ENCODE measurements around the gene MYH10. TPM values are rescaled to one million over a fixed set of nuclear protein-coding genes. Genes with fewer than 3 reads are reported as not detected.

Gene MYH10
- total RNA-seq, 2 experiments from 2014 or later, result 17.0 to 21.3 TPM

GRCh38 chr17:8487743-8488142 lies 142.8 kb downstream of the MYH10 start:
- Mint-ChIP-seq H3K4me3 (no peak overlapping the region), H3K27ac (no peak overlapping the region), H3K4me1 (no peaks in the 10 kb centered on the region), H3K27me3 (no peaks in the 10 kb centered on the region), H3K36me3 (ENCODE audit: low read depth) (peaks cover 36% of the 10 kb centered on the region), H3K9me3 (ENCODE audit: low read depth) (peaks cover 11% of the 10 kb centered on the region)
- intact Hi-C loops (cut with DNase I, micrococcal nuclease), result no loop called here
- no peak for DNase-seq
- CTCF ChIA-PET, result interaction anchor here (1.1 kb wide), 1 partner anchor 78 kb away, joined by 3 read pairs; no protein-coding TSS in a partner anchor
- POLR2A ChIA-PET, result no interaction called here
- no peak for ATAC-seq

GRCh38 chr17:8487130-8487645 lies 143.3 kb downstream of the MYH10 start:
- H3K36me3 Mint-ChIP-seq (ENCODE audit: low read depth), result peaks cover 42% of the 10 kb centered on the region
- no peaks in the 10 kb centered on the region for H3K4me1 Mint-ChIP-seq
- CTCF ChIA-PET, result interaction anchor here (1.1 kb wide), 1 partner anchor 77 kb away, joined by 3 read pairs; no protein-coding TSS in a partner anchor
- intact Hi-C loops (cut with DNase I, micrococcal nuclease), result no loop called here
- no peak overlapping the region for H3K27ac Mint-ChIP-seq
- POLR2A ChIA-PET, result no interaction called here
- DNase-seq, result no peak
- ATAC-seq, result no peak
- H3K4me3 Mint-ChIP-seq, result no peak overlapping the region
- no peaks in the 10 kb centered on the region for H3K27me3 Mint-ChIP-seq
- H3K9me3 Mint-ChIP-seq (ENCODE audit: low read depth), result peaks cover 11% of the 10 kb centered on the region

GRCh38 chr17:8485491-8485890 lies 145.0 kb downstream of the MYH10 start:
- ATAC-seq (no peak), DNase-seq (no peak)
- no peaks in the 10 kb centered on the region for H3K4me1 Mint-ChIP-seq
- POLR2A ChIA-PET, result interaction anchor here (1.2 kb wide), 1 partner anchor 11 kb away, joined by 6 read pairs; no protein-coding TSS in a partner anchor
- H3K4me3 Mint-ChIP-seq, result no peak overlapping the region
- H3K27me3 Mint-ChIP-seq, result no peaks in the 10 kb centered on the region
- intact Hi-C loops (cut with DNase I, micrococcal nuclease), result no loop called here
- CTCF ChIA-PET, result interaction anchor here (0.6 to 0.9 kb wide), 2 partner anchors 8 to 10 kb away, joined by 3 read pairs; no protein-coding TSS in a partner anchor
- H3K27ac Mint-ChIP-seq, result no peak overlapping the region
- peaks cover 46% of the 10 kb centered on the region for H3K36me3 Mint-ChIP-seq (ENCODE audit: low read depth)
- peaks cover 11% of the 10 kb centered on the region for H3K9me3 Mint-ChIP-seq (ENCODE audit: low read depth)

DNA sequence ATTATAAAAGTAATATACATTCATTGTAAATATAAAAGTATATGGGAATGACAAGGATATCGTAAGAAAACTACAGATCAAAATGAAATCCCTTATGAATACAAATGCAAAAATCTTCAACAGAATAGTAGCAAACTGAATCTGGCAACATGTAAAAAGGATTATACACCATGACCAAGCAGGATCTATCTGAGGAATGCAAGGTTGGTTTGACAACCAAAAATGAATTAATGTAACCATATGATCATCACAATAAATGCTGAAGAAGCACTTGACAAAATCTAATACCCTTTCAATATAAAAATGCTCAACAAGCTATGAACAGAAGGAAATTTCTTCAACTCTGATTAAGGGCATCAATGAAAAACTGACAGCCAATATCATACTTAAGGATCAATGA lies 146.1 kb downstream of the MYH10 start:
- DNase-seq (no peak), ATAC-seq (no peak)
- Mint-ChIP-seq H3K9me3 (ENCODE audit: low read depth) (peaks cover 11% of the 10 kb centered on the region), H3K27ac (no peak overlapping the region), H3K4me3 (no peak overlapping the region), H3K27me3 (no peaks in the 10 kb centered on the region), H3K36me3 (ENCODE audit: low read depth) (peaks cover 43% of the 10 kb centered on the region), H3K4me1 (no peaks in the 10 kb centered on the region)
- ChIA-PET CTCF (no interaction called here), POLR2A (no interaction called here)
- intact Hi-C loops (cut with DNase I, micrococcal nuclease), result no loop called here

GRCh38 chr17:8482546-8482945 lies 148.0 kb downstream of the MYH10 start:
- POLR2A ChIA-PET, result no interaction called here
- DNase-seq (no peak), ATAC-seq (no peak)
- H3K4me1 Mint-ChIP-seq, result no peaks in the 10 kb centered on the region
- H3K27me3 Mint-ChIP-seq, result no peaks in the 10 kb centered on the region
- peaks cover 11% of the 10 kb centered on the region for H3K9me3 Mint-ChIP-seq (ENCODE audit: low read depth)
- CTCF ChIA-PET, result interaction anchor here (0.5 to 1.3 kb wide), 4 partner anchors 12 to 348 kb away, joined by 3 to 7 read pairs (median 3); no protein-coding TSS in a partner anchor
- no peak overlapping the region for H3K4me3 Mint-ChIP-seq
- H3K36me3 Mint-ChIP-seq (ENCODE audit: low read depth), result peaks cover 48% of the 10 kb centered on the region
- intact Hi-C loops (cut with DNase I, micrococcal nuclease), result no loop called here
- no peak overlapping the region for H3K27ac Mint-ChIP-seq

GRCh38 chr17:8481703-8482102 lies 148.8 kb downstream of the MYH10 start:
- ChIA-PET POLR2A (no interaction called here), CTCF (interaction anchor here (0.6 kb wide), 1 partner anchor 9 kb away, joined by 3 read pairs; no protein-coding TSS in a partner anchor)
- Mint-ChIP-seq H3K4me3 (no peak overlapping the region), H3K27me3 (no peaks in the 10 kb centered on the region), H3K27ac (no peak overlapping the region), H3K36me3 (ENCODE audit: low read depth) (peaks cover 48% of the 10 kb centered on the region), H3K9me3 (ENCODE audit: low read depth) (peaks cover 11% of the 10 kb centered on the region), H3K4me1 (no peaks in the 10 kb centered on the region)
- ATAC-seq, result no peak
- intact Hi-C loops (cut with DNase I, micrococcal nuclease), result no loop called here
- no peak for DNase-seq

- peak; percentile 21 for DNase-seq
- Mint-ChIP-seq H3K36me3 (ENCODE audit: low read depth) (peaks cover 51% of the 10 kb centered on the region), H3K27ac (no peak overlapping the region)
Observed at GRCh38 chr17:8481089-8481488, 149.4 kb downstream of the MYH10 start.

GRCh38 chr17:8480011-8480976 lies 150.2 kb downstream of the MYH10 start:
- no peak overlapping the region for H3K4me3 Mint-ChIP-seq
- DNase-seq (no peak), ATAC-seq (no peak)
- H3K27ac Mint-ChIP-seq, result no peak overlapping the region
- intact Hi-C loops (cut with DNase I, micrococcal nuclease), result no loop called here
- H3K9me3 Mint-ChIP-seq (ENCODE audit: low read depth), result peaks cover 11% of the 10 kb centered on the region
- H3K27me3 Mint-ChIP-seq, result no peaks in the 10 kb centered on the region
- no peaks in the 10 kb centered on the region for H3K4me1 Mint-ChIP-seq
- POLR2A ChIA-PET, result no interaction called here
- H3K36me3 Mint-ChIP-seq (ENCODE audit: low read depth), result peaks cover 55% of the 10 kb centered on the region
- CTCF ChIA-PET, result interaction anchor here (0.5 to 0.6 kb wide), 2 partner anchors 221 to 344 kb away, joined by 3 read pairs; no protein-coding TSS in a partner anchor

More at GRCh38 chr17:8481089-8481488, 149.4 kb downstream of the MYH10 start:
- ATAC-seq, result no peak
- H3K9me3 Mint-ChIP-seq (ENCODE audit: low read depth), result peaks cover 11% of the 10 kb centered on the region
- CTCF ChIA-PET, result interaction anchor here (0.6 kb wide), 1 partner anchor 9 kb away, joined by 3 read pairs; no protein-coding TSS in a partner anchor
- no peaks in the 10 kb centered on the region for H3K4me1 Mint-ChIP-seq
- POLR2A ChIA-PET, result no interaction called here
- intact Hi-C loops (cut with DNase I, micrococcal nuclease), result no loop called here
- H3K27me3 Mint-ChIP-seq, result no peaks in the 10 kb centered on the region
- H3K4me3 Mint-ChIP-seq, result no peak overlapping the region

- Mint-ChIP-seq H3K4me1 (no peaks in the 10 kb centered on the region), H3K27ac (no peak overlapping the region), H3K4me3 (no peak overlapping the region), H3K27me3 (no peaks in the 10 kb centered on the region), H3K9me3 (ENCODE audit: low read depth) (peaks cover 7% of the 10 kb centered on the region), H3K36me3 (ENCODE audit: low read depth) (peaks cover 57% of the 10 kb centered on the region)
- intact Hi-C loops (cut with DNase I, micrococcal nuclease), result no loop called here
- ATAC-seq (no peak), DNase-seq (no peak)
- ChIA-PET CTCF (interaction anchor here (0.5 kb wide), 1 partner anchor 222 kb away, joined by 3 read pairs; no protein-coding TSS in a partner anchor), POLR2A (no interaction called here)
Observed at GRCh38 chr17:8479431-8479947, 151.0 kb downstream of the MYH10 start.

DNA sequence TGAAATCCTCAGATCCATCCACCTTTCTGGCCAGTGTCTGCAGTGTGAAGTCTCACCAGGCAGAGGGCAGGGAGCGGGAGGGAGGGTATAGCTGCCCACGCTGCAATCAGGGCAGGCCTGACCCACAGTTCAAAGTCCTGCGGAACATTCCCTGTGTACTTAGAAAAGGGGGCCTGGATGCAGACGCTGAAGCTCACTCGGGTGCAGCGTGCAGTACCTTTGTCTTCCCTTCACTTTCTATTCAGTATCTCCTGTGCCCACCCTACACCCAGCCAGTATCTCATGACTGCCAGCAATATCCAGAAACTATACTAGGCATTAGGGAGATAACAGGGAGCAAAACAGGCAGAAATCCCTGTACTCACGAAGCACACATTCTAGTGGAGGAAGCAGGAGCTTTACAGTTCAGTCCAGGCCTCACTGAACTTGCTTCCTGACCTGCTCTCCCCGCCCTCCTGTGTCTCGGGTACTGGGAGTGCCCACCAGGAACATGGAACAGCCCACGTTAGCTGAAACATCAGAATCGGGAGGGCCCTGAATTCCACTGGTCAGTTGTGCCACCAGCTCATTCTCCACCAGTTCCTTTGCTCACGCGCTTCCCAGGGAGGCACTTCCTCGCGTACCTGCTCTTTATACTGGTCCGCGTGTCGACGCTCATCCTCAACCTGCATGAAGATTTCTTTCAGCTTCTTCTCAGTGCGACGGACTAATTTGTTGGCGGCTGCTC lies 152.6 kb downstream of the MYH10 start:
- intact Hi-C loops (cut with DNase I, micrococcal nuclease), result no loop called here
- Mint-ChIP-seq H3K4me3 (no peak overlapping the region), H3K9me3 (ENCODE audit: low read depth) (peaks cover 1% of the 10 kb centered on the region), H3K27ac (no peak overlapping the region), H3K36me3 (ENCODE audit: low read depth) (peaks cover 56% of the 10 kb centered on the region), H3K27me3 (no peaks in the 10 kb centered on the region), H3K4me1 (no peaks in the 10 kb centered on the region)
- ChIA-PET POLR2A (interaction anchor here (0.5 kb wide), 2 partner anchors 19 to 31 kb away, joined by 3 read pairs; no protein-coding TSS in a partner anchor), CTCF (interaction anchor here (0.7 kb wide), 2 partner anchors 32 to 336 kb away, joined by 3 read pairs; no protein-coding TSS in a partner anchor)
- ATAC-seq (no peak), DNase-seq (no peak)

DNA sequence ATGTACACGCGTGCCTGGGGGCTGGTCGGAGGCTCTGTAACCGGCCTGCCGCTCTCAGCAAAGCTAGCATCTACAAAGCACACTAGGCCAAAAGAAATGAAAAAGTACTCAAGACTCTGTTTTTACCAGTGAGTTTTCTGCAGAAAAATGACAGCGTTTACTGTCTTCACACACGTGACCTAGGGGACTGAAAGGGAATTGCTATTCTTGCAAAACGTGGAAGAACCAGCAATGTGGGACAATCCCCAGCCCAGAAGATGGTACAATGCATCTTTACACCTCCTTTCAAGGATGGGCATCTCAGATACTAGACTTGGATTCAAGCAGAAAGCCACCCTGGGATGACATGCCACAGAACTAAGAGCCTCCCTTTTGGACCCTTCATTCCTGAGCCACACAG lies 153.4 kb downstream of the MYH10 start:
- POLR2A ChIA-PET, result interaction anchor here (0.5 kb wide), 2 partner anchors 18 to 31 kb away, joined by 3 read pairs; no protein-coding TSS in a partner anchor
- Mint-ChIP-seq H3K27ac (no peak overlapping the region), H3K4me1 (no peaks in the 10 kb centered on the region), H3K27me3 (no peaks in the 10 kb centered on the region), H3K4me3 (no peak overlapping the region), H3K36me3 (ENCODE audit: low read depth) (peaks cover 50% of the 10 kb centered on the region), H3K9me3 (ENCODE audit: low read depth) (no peaks in the 10 kb centered on the region)
- DNase-seq (no peak), ATAC-seq (no peak)
- CTCF ChIA-PET, result interaction anchor here (0.8 kb wide), 1 partner anchor 42 kb away, joined by 4 read pairs; the partner anchor contains the start of gene NDEL1
- intact Hi-C loops (cut with DNase I, micrococcal nuclease), result no loop called here
